Upper lobe of right lung (tissue), 1 donor: ENCODE data around the gene GIMAP2. TPM values are rescaled to one million over a fixed set of nuclear protein-coding genes. Genes with fewer than 3 reads are reported as not detected.

Source experiments
- ATAC-seq: fragments of 200-7000 bp; cut with Tn5 transposase; one replicate; pipeline ENCODE4 v1.9.1; 2020; ENCODE audit warnings: mild to moderate bottlenecking, moderate library complexity
- DNase-seq: peaks from one replicate; pipeline ENCODE4 v3.0.0-alpha.2; 2020
- H3K27ac ChIP-seq: fragments of 200-600 bp; one replicate; pipeline ENCODE4 v1.8.0; 2022
- H3K27me3 ChIP-seq: fragments of 200-600 bp; one replicate; pipeline ENCODE4 v1.8.0; 2022; ENCODE audit warnings: mild to moderate bottlenecking
- H3K36me3 ChIP-seq: fragments of 200-600 bp; one replicate; pipeline ENCODE4 v1.8.0; 2022
- H3K4me1 ChIP-seq: fragments of 200-600 bp; one replicate; pipeline ENCODE4 v1.8.0; 2022
- H3K4me3 ChIP-seq: fragments of 200-600 bp; one replicate; pipeline ENCODE4 v1.8.0; 2022; ENCODE audit warnings: mild to moderate bottlenecking
- H3K9me3 ChIP-seq: fragments of 200-600 bp; one replicate; pipeline ENCODE4 v1.8.0; 2022
- CTCF ChIP-seq: fragments of 200-600 bp; IDR thresholded peaks from one replicate; pipeline ENCODE4 v1.8.0; 2022; ENCODE audit warnings: antibody characterized with exemption
- intact Hi-C: fragments of 100-400 bp; cut with DNase I; formaldehyde crosslinking; loops from one replicate; pipeline ENCODE4 v1.11.0; 2022
- long read RNA-seq: library from polyadenylated mRNA; unstranded; transcript quantifications from one replicate; pipeline ENCODE4 v2.0.0, GENCODE V29; 2021
- total RNA-seq: library from RNA; stranded (reverse); fragmentation: NEBNext Ultra II Directional; extraction: Animal tissue kit (Norgen Biotek cat#: 25700); gene quantifications from one replicate; pipeline ENCODE4 v1.2.1, GENCODE V29; 2021
- donor health status: DM: no; HTN: yes; CAD: no; lungs with severe emphysema.

The GIMAP2 gene
- 33.0 TPM for total RNA-seq
- long read RNA-seq, transcript GIMAP2-201 (3 exons, 1,449 nt), result major isoform, 9 of 27 reads
- long read RNA-seq, partial matches to known transcripts, result 13 of 27 reads
- long read RNA-seq, other reads (novel, unspliced or antisense), result 5 of 27 reads

- peak within 1 kb of the TSS; percentile 86 for H3K27ac ChIP-seq
- DNase-seq (no peak), ATAC-seq (peak; percentile 86)
- no peaks in the 10 kb centered on the region for H3K9me3 ChIP-seq
- H3K4me3 ChIP-seq, result peak within 1 kb of the TSS; percentile 57
- H3K36me3 ChIP-seq, result peaks cover 12% of the 10 kb centered on the region
- peaks cover 17% of the 10 kb centered on the region for H3K4me1 ChIP-seq
- no peaks in the 10 kb centered on the region for H3K27me3 ChIP-seq
- intact Hi-C loops, result no loop called here
- TF ChIP-seq CTCF, result no peak
Observed at GRCh38 chr7:150685219-150686029, at the start of gene GIMAP2. TSS of gene GIMAP2 (plus strand) at chr7:150685706. CDS start at chr7:150687060, 1,354 bp downstream.

GRCh38 chr7:150641854-150642253 is 43.7 kb upstream of the GIMAP2 start:
- Histone ChIP-seq H3K4me1 (no peaks in the 10 kb centered on the region), H3K27ac (no peak overlapping the region), H3K4me3 (no peak overlapping the region), H3K36me3 (no peaks in the 10 kb centered on the region), H3K27me3 (no peaks in the 10 kb centered on the region), H3K9me3 (no peaks in the 10 kb centered on the region)
- ATAC-seq, result no peak
- intact Hi-C loops, result no loop called here
- TF ChIP-seq CTCF, result no peak
- DNase-seq, result no peak

GRCh38 chr7:150642926-150643325 is 42.6 kb upstream of the GIMAP2 start:
- no peak for DNase-seq

GRCh38 chr7:150645259-150646020 is 40.1 kb upstream of the GIMAP2 start:
- Histone ChIP-seq H3K36me3 (no peaks in the 10 kb centered on the region), H3K4me3 (no peak overlapping the region), H3K4me1 (no peaks in the 10 kb centered on the region), H3K27me3 (no peaks in the 10 kb centered on the region), H3K9me3 (no peaks in the 10 kb centered on the region), H3K27ac (no peak overlapping the region)
- ATAC-seq (no peak), DNase-seq (no peak)
- intact Hi-C loops, result no loop called here
- TF ChIP-seq CTCF, result no peak

More at GRCh38 chr7:150642926-150643325, 42.6 kb upstream of the GIMAP2 start:
- ATAC-seq, result no peak
- Histone ChIP-seq H3K27me3 (no peaks in the 10 kb centered on the region), H3K36me3 (no peaks in the 10 kb centered on the region), H3K27ac (no peak overlapping the region), H3K4me1 (no peaks in the 10 kb centered on the region), H3K4me3 (no peak overlapping the region), H3K9me3 (no peaks in the 10 kb centered on the region)
- TF ChIP-seq CTCF, result no peak
- intact Hi-C loops, result no loop called here

- Histone ChIP-seq H3K4me3 (no peak overlapping the region), H3K36me3 (no peaks in the 10 kb centered on the region), H3K4me1 (no peaks in the 10 kb centered on the region), H3K27me3 (no peaks in the 10 kb centered on the region), H3K9me3 (no peaks in the 10 kb centered on the region), H3K27ac (no peak overlapping the region)
- intact Hi-C loops, result no loop called here
- DNase-seq (no peak), ATAC-seq (no peak)
- TF ChIP-seq CTCF, result no peak
Observed at GRCh38 chr7:150648353-150649079, 37.0 kb upstream of the GIMAP2 start.
